ENCODE results near the gene SUMO1.

GRCh38 chr2:202169131-202169530, 69.3 kb downstream of the SUMO1 start:
- TF ChIP-seq PKNOX1 (IDR thresholded peaks at IDR 0.05) (no peak), CTBP1 (IDR thresholded peaks at IDR 0.05; ENCODE audit: borderline replicate concordance) (no peak), NFRKB (IDR thresholded peaks at IDR 0.05) (no peak)
